Measurements from ENCODE around the gene DPP3.

DNA sequence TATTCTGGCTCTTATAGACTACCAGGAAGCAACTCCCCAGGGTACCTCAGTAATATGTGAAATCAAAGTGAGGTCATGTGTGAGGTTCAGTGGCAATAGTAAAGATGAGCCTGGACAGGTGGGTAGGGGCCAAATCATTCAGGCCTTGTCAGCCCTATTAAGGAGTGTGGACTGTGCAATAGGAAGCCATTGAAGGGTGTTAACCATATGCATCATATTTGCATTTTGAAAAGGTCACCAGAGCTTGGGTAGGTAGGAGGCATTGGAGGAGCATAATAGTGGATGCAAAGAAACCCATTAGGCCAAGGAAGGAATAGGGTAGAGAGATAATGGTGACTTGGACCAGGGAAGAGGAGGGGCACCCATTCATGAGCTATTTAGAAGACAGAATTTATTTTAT is 33.2 kb upstream of the DPP3 start:
- TF ChIP-seq, protein P1, sequence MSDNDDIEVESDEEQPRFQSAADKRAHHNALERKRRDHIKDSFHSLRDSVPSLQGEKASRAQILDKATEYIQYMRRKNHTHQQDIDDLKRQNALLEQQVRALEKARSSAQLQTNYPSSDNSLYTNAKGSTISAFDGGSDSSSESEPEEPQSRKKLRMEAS (IDR thresholded peaks at IDR 0.05; ENCODE audit: low read depth, low read length): no peak
- TF ChIP-seq, protein P2, sequence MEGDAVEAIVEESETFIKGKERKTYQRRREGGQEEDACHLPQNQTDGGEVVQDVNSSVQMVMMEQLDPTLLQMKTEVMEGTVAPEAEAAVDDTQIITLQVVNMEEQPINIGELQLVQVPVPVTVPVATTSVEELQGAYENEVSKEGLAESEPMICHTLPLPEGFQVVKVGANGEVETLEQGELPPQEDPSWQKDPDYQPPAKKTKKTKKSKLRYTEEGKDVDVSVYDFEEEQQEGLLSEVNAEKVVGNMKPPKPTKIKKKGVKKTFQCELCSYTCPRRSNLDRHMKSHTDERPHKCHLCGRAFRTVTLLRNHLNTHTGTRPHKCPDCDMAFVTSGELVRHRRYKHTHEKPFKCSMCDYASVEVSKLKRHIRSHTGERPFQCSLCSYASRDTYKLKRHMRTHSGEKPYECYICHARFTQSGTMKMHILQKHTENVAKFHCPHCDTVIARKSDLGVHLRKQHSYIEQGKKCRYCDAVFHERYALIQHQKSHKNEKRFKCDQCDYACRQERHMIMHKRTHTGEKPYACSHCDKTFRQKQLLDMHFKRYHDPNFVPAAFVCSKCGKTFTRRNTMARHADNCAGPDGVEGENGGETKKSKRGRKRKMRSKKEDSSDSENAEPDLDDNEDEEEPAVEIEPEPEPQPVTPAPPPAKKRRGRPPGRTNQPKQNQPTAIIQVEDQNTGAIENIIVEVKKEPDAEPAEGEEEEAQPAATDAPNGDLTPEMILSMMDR (IDR thresholded peaks at IDR 0.05; ENCODE audit: low read depth, low read length): no peak
- no peak for TF ChIP-seq POLR2A (IDR thresholded peaks at IDR 0.05; ENCODE audit: extremely low read depth, insufficient read length)

Measured in NB4 (cell line).